Subcutaneous adipose tissue (tissue), 4 donors: ENCODE results near the gene HEPACAM. TPM values are rescaled to one million over a fixed set of nuclear protein-coding genes. Genes with fewer than 3 reads are reported as not detected.

Experiments used
- total RNA-seq, 4 donors: library from RNA; depleted of rRNA; stranded (reverse); fragments of >200 nt; gene quantifications; one replicate each; pipeline ENCODE4 v1.1.0, GENCODE V29; 2016
- TF ChIP-seq, protein P1 (sequence below): fragments of 450-650 bp; IDR thresholded peaks from one replicate; pipeline ENCODE4 v1.5.1; 2016; ENCODE audit warnings: low read depth, mild to moderate bottlenecking, control low read depth, antibody characterized with exemption, moderate library complexity

HEPACAM gene
- total RNA-seq, 4 donors from 2014 or later = 8.3 to 62.0 (median 13.6) TPM

DNA sequence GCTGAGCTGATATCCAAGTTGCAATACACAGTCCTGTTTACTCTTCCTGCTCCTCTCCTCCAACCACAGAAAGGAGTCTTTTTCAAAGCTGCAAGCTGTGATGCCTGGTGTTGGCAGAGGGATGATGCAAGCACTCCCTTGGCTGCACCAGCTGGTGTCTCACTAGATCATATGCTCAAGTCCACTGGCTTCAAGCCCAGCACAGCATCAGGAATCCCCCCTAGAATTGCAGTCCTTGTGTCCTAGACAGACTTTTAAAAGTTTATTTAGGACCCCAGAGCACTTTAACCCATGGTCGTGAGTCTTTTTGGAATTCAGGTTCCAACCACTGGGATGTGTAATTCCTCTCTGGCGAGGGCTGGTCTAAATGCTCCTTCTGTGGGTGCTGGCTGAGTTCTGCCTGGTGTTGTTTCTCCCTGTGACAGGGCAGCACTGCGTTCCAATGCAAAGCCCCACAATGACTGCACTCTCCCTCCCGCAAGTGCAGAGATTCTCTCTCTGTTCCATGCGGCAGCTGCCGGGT, 18.7 kb downstream of the HEPACAM start:
- TF ChIP-seq, protein P1, sequence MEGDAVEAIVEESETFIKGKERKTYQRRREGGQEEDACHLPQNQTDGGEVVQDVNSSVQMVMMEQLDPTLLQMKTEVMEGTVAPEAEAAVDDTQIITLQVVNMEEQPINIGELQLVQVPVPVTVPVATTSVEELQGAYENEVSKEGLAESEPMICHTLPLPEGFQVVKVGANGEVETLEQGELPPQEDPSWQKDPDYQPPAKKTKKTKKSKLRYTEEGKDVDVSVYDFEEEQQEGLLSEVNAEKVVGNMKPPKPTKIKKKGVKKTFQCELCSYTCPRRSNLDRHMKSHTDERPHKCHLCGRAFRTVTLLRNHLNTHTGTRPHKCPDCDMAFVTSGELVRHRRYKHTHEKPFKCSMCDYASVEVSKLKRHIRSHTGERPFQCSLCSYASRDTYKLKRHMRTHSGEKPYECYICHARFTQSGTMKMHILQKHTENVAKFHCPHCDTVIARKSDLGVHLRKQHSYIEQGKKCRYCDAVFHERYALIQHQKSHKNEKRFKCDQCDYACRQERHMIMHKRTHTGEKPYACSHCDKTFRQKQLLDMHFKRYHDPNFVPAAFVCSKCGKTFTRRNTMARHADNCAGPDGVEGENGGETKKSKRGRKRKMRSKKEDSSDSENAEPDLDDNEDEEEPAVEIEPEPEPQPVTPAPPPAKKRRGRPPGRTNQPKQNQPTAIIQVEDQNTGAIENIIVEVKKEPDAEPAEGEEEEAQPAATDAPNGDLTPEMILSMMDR = no peak

DNA sequence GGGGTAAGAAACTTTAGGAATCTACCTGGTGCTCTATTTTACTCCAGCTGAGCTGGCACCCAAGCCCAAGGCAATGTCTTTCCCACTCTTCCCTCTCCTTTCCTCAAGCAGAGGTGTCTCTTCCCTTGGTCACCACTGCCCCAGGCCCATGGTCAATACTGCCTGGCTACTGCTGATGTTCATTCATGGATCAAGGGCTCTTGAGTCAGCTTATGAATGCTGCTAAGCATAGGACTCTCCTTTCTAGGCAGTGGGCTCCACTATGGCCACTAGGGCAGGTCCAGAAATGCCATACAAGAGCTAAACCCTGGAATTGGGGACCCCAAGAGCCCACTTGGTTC, 19.5 kb downstream of the HEPACAM start:
- TF ChIP-seq, protein P1 = no peak

DNA sequence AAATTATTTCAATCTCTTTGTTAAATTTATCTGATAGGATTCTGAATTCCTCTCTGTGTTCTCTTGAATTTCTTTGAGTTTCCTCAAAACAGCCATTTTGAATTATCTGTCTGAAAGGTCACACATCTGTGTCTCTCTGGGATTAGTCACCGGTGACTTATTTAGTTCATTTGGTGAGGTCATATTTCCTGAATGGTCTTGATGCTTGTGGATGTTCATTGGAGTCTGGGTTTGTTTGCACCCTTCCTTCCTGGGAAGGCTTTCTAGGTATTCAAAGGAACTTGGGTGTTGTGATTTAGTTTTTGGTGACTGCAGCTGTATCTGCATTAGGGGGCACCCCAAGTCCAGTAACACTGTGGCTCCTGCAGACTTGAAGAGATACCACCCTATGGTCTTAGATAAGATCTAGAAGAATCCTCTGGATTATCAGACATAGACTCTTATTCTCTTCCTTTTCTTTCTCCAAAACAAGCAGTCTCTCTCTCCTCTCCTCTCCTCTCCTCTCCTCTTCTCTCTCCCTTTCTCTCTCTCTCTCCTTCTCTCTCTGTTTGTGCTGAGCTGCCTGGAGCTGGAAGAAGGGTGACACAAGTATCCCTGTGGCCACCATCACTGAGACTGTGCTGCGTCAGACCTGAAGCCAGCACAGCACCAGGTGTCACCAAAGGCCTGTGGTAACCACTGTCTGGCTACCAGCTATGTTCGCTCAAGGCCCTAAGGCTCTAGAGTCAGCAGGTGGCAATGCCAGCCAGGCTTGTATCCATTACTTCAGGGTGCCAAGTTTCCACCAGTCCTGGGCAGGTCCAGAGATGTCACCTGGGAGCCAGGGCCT, 20.1 kb downstream of the HEPACAM start:
- TF ChIP-seq, protein P1 = no peak

DNA sequence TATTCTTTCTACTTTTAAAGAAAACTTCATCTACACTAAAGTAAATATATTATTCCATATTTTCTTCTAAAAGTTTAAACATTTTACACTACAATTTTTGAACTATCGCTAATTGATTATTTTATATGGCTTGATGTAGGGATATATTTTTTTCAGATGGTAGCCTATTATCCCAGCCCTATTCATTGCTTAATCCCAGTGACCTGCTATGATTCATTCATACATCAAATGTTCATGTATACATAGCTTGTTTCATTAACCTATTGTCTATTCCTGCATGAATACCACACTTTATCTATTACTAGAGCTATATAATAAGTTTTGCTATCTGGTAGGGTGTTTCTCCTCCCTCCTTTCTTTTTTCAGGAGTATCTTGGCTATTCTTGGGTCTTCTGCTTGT, 33.2 kb downstream of the HEPACAM start:
- TF ChIP-seq, protein P1 = no peak

DNA sequence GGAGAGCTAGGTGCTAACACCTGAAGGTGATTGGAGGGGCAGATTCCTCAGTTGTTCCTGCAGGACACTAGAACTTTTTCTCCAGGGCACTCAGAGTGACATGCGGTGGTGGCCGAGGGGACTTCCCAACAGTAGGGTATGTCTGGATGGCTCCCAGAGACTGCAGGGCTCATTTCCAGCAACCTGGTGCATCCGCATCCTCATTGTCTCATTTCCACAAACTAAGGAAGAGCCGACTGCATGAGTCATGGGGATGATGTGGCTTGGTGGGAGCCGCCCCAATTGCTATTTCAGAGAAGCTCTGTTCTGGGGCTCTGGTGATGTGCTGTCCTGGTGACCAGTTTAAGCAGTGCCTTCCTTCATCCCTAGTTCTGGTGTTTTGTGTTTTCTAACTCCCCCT, 35.4 kb downstream of the HEPACAM start:
- TF ChIP-seq, protein P1 = no peak

DNA sequence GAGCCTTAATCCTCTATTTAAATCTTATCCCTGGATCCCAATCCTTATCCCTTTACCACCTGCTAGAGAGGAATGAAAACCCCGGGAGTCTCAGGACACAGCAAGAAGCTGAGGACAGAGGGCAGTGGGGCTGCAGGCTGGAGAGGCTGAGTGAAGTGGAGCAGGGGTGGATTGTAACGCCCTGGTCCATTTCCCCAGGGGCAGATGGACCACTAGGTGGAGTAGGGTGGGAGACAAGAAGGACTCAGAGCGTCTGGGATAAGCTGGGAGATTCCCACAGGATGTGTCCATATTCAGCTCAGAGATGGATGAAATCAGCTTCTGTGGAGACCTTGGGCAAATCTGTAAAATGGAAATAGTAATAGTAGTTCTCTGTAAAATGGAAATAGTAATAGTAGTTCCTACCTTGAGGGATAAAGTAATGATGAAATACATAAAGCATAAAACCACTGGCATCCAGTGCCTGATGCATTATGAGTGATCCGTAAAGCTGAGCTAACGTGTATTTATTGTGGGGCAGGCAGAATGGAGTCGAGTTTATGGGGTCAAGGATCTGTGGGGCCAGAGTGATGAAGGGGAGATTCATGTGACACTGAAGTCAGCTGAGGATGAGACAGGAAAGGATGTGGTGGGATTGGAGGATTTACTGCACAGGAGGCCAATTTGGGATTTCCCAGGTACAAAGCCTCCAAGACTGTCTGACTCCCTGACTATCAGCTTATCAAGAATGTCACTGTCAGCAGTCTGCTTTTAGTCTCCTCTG, 36.3 kb downstream of the HEPACAM start:
- TF ChIP-seq, protein P1 = no peak

DNA sequence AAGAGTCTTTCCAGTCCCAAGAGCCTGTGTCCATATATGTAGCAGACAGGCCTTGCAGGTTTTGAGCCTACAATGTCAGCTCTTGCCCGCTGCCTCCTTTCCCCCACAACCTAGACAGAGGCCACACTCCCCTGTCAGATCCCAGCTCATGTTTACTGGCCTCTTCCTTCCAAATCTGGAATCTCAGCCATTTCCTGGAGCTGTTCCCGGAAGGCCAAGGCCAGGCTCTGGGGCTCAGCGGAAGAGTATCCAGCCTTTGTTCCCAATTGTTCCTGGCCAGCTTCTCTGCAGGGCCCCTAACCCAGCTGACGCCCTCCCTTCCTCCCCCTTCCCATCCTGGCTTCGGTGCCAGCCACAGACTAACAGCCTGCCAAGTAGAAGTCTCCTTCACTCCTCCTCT, 37.1 kb downstream of the HEPACAM start:
- TF ChIP-seq, protein P1 = no peak
